Measurements from ENCODE around the gene FAM13B.
"Not testable (repeated sequence)": the region's sequence is repeated elsewhere in the genome, so short reads cannot be mapped to it uniquely, and the experiment has no call there.

Gene FAM13B

DNA sequence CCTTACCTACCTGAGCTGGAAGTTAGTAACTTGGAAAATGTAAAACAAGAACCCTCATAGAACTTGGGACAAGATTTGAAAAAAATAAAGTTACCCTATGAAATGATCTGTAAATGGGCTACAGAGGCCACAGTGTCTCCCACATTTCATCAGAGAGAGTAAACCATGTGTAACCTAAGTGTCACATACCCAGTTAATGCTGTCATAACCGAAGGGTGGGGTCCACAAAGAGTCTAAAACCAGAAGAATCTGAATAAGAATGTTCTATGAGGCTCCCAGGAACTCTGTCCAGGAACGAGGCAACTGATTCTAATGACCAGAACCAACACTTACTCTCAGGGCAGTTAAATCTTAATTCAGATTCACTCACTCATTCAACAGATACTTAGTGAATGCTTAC is 1.0 kb upstream of the FAM13B start:
- no peak for DNase-seq

DNA sequence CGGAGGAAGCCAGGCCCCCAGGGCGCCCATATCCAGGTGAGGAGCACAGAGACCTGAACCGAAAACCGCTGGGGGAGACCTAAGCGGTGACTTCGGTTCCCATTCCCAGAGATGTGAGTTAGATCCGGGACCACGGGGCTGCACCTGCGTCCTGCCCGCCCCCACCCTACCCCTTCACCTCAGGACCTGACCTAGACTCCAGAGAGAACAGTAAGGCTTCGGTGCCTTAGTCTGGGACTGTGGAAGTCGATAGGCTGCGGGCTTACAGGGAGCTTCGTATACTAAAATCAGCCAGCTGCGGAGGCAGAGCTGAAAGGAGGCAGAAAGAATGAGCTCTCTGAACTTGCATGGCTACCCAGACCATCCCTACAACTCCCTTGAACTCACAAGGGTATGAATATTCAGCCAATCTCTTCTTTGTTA is 518 bp upstream of the FAM13B start:
- DNase-seq, result no peak

DNA sequence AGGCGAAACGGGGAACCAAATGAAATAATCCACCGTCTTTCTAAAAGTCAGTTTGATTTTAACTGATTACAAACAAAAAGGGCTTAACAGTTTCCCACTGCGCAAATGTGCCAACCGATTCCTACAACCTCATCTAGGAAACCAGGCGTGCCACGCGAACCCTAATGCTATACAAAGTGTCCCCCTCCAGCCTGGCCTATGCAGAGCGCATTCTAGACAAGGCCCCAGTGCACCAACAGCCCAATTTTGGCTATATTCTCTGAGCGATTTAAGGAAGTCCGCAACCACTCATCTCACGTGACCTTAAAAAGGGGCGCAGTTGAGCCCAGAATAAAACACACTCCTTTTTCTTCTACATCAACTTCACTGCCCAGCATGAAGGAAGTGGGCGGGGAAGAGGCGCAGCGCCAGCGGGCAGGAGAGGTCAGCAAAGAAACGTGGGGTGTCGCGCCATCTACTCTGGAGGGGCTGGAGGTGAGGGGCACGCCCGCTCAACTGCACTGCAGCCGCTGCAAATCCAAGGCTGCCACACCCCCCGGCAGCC is 779 bp downstream of the FAM13B start:
- peak; percentile 81 for DNase-seq

DNA sequence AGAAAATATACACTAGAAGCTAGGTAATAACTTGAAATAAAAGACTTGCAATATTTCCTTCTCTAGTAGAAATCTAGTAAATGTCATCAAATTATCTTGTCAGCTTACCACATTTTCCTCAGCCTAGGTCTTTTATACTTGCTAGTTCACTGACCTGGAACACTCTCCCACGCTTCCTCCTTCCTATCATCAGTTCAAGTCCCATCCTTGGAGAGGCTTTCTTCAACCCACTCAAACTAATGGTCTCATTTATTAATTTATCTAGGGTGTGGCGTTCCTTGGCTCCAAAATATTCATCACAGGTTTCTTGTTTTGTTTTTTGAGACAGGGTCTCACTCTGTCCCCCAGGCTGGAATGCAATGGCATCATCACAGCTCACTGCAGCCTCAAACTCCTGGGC is 2.9 kb downstream of the FAM13B start:
- no peak for DNase-seq

- no peak for DNase-seq
These were observed 3.4 kb downstream of the FAM13B start for GRCh38 chr5:138029501-138029900.

DNA sequence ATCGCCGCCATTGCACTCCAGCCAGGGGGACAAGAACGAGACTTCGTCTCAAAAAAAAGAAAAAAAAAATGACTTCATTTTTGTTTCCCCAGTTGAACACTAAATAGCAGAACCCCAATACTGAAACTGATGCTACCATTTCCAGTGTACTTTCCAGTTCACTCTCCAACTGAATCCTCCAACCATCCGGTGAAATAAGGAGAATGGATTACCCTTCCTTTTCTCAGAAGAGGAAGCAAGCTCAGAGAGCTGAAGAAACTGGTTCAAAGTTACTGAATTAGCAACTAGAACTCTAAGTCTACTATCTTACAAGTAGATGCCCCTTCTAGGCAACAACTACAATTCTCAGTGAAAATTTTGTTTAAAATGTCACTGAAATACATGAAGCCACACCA is 3.9 kb downstream of the FAM13B start:
- DNase-seq, result no peak

DNA sequence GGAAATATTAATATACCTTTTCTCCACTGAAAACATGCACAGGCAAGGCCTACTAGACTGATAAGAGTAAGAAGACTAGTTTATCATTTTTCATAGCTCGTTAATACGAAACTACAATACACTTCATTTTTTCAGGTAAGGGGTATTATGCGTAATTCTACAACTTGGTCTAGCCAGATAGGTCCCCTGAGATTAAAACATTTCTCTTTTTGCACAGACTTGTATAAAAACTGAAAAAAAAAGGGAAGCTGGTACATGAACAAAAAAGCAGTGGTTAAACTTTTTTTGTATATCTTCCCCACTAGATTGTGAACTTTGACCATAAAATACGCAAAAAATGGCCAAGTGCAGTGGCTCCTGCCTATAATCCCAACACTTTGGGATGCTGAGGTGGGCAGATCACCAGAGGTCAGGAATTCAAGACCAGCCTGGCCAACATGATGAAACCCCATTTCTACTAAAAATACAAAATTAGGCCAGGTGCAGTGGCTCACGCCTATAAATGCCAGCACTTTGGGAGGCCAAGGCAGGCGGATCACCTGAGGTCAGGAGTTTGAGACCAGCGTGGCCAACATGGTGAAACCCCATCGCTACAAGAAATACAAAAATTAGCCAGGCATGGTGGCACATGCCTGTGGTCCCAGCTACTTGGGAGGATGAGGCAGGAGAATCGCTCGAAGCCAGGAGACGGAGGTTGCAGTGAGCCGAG is 4.5 kb downstream of the FAM13B start:
- not testable (repeated sequence) for DNase-seq

GRCh38 chr5:138026793-138027192 is 6.1 kb downstream of the FAM13B start:
- not testable (repeated sequence) for DNase-seq

- no peak for DNase-seq
These were observed 7.6 kb downstream of the FAM13B start for GRCh38 chr5:138025285-138025684.

GRCh38 chr5:138024117-138024516 is 8.8 kb downstream of the FAM13B start:
- no peak for DNase-seq

- DNase-seq, result no peak
These were observed 10.0 kb downstream of the FAM13B start for GRCh38 chr5:138022912-138023311.

- no peak for DNase-seq
These were observed 11.1 kb downstream of the FAM13B start for GRCh38 chr5:138021771-138022170.

DNA sequence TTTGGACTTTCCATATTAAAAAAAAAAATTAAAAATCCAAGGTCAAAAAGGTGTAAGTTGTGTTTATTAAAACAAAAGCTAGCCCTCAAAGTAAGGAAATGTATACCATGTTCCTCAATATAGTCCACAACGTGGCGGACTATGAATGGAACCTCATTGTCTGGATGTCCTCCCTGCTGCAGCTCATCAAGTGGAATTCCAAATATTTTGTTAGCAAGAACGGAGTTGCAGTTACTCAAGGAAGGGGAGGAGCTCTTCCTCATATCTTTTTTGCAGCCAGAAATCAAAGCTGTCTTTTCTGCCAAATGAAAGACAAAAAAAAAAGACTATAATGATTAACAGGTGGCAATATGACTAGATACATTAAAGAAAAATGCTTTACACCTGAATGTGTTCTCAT is 14.0 kb downstream of the FAM13B start:
- DNase-seq, result no peak

- DNase-seq, result no peak
These were observed 17.0 kb downstream of the FAM13B start for GRCh38 chr5:138015916-138016315.

- no peak for DNase-seq
These were observed 20.9 kb downstream of the FAM13B start for GRCh38 chr5:138011991-138012390.

- no peak for DNase-seq
These were observed 32.7 kb downstream of the FAM13B start for GRCh38 chr5:138000102-138000723.

GRCh38 chr5:137997726-137998213 is 35.1 kb downstream of the FAM13B start:
- peak; percentile 15 for DNase-seq

GRCh38 chr5:137995749-137996128 is 37.1 kb downstream of the FAM13B start:
- DNase-seq, result no peak

DNA sequence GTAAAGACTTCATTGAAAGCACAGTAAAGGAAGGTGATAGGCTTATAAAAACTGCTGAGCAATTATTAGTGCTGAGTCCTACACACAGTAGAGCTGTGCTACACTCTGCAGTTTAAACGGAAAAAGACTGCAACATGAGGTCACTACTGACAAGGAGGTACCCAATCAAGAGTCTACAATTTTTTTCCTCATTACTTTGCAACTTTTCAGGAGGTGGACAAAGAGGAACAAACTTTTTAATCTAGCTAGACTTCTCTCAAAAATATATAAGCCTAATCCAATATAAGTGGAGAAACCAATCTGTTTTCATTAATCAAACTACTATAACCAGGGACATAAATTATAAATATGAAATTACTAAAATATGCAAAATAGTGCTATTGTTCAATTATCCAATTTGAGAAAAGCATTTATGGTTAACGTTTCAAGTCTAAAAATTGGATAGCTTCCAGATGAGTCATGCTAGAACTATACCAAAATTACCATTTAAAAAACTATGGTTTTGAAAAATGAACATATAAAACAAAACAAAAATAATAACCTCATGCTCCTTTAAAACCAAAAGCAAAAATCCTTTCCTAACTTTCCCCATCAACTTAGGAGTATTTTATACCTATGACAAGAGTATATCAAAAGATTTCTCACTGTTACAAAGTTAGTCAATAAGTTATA is 37.7 kb downstream of the FAM13B start:
- DNase-seq, result peak; percentile 46

GRCh38 chr5:137994556-137994955 is 38.3 kb downstream of the FAM13B start:
- no peak for DNase-seq

GRCh38 chr5:137989419-137989818 is 43.5 kb downstream of the FAM13B start:
- DNase-seq, result no peak

- no peak for DNase-seq
These were observed 57.7 kb downstream of the FAM13B start for GRCh38 chr5:137975208-137975607.

GRCh38 chr5:137970384-137970783 is 62.5 kb downstream of the FAM13B start:
- DNase-seq, result not testable (repeated sequence)

GRCh38 chr5:137960819-137961218 is 72.1 kb downstream of the FAM13B start:
- no peak for DNase-seq
